ENCODE data around the gene DOCK11.
"Not testable (repeated sequence)": the region's sequence is repeated elsewhere in the genome, so short reads cannot be mapped to it uniquely, and the experiment has no call there.

The DOCK11 gene

GRCh38 chrX:118583781-118584180 is 88.2 kb downstream of the DOCK11 start:
- no peak overlapping the region for H3K4me3 ChIP-seq (ENCODE audit: low read length, poor library complexity, severe bottlenecking)
- no peaks in the 10 kb centered on the region for H3K27me3 ChIP-seq (ENCODE audit: insufficient read depth, low read length, poor library complexity, severe bottlenecking)
- no peak overlapping the region for H3K9ac ChIP-seq (ENCODE audit: low read depth, low read length, poor library complexity, severe bottlenecking)
- H3K4me1 ChIP-seq (ENCODE audit: insufficient read depth, low read length, poor library complexity, severe bottlenecking): no peaks in the 10 kb centered on the region
- peaks cover 12% of the 10 kb centered on the region; the same call in 1 of the 2 replicates for H3K36me3 ChIP-seq (ENCODE audit: insufficient read depth, low read length)
- TF ChIP-seq EZH2phosphoT487 (IDR thresholded peaks at IDR 0.05; ENCODE audit: borderline replicate concordance) (no peak), CTCF (conservative IDR thresholded peaks at IDR 0.05; ENCODE audit: low read length) (no peak)
- H3F3A ChIP-seq (ENCODE audit: low read depth): no peaks in the 10 kb centered on the region
- H3K9me2 ChIP-seq (replicated peaks; ENCODE audit: low read depth, low read length): no peaks in the 10 kb centered on the region
- no peaks in the 10 kb centered on the region for H3K79me2 ChIP-seq (ENCODE audit: insufficient read depth, low read length)
- no peak overlapping the region for H3K4me2 ChIP-seq (ENCODE audit: low read depth, low read length, poor library complexity, severe bottlenecking)
- H3K9me3 ChIP-seq (ENCODE audit: insufficient read depth, low read depth, low read length): no peaks in the 10 kb centered on the region
- H2AFZ ChIP-seq (ENCODE audit: low read length): no peak overlapping the region
- H4K20me1 ChIP-seq (ENCODE audit: insufficient read depth, low read length, poor library complexity, severe bottlenecking): no peaks in the 10 kb centered on the region

- no peaks in the 10 kb centered on the region for H4K20me1 ChIP-seq (ENCODE audit: insufficient read depth, low read length, poor library complexity, severe bottlenecking)
- no peaks in the 10 kb centered on the region for H3K9me3 ChIP-seq (ENCODE audit: insufficient read depth, low read depth, low read length)
- H3K79me2 ChIP-seq (ENCODE audit: insufficient read depth, low read length): no peaks in the 10 kb centered on the region
- no peaks in the 10 kb centered on the region for H3K4me1 ChIP-seq (ENCODE audit: insufficient read depth, low read length, poor library complexity, severe bottlenecking)
- no peak overlapping the region for H3K4me3 ChIP-seq (ENCODE audit: low read length, poor library complexity, severe bottlenecking)
- peaks cover 18% of the 10 kb centered on the region; the same call in 1 of the 2 replicates for H3K36me3 ChIP-seq (ENCODE audit: insufficient read depth, low read length)
- H3F3A ChIP-seq (ENCODE audit: low read depth): no peaks in the 10 kb centered on the region
- H3K4me2 ChIP-seq (ENCODE audit: low read depth, low read length, poor library complexity, severe bottlenecking): no peak overlapping the region
- TF ChIP-seq CTCF (conservative IDR thresholded peaks at IDR 0.05; ENCODE audit: low read length) (no peak), EZH2phosphoT487 (IDR thresholded peaks at IDR 0.05; ENCODE audit: borderline replicate concordance) (no peak)
- no peaks in the 10 kb centered on the region for H3K27me3 ChIP-seq (ENCODE audit: insufficient read depth, low read length, poor library complexity, severe bottlenecking)
- no peak overlapping the region for H3K9ac ChIP-seq (ENCODE audit: low read depth, low read length, poor library complexity, severe bottlenecking)
- no peak overlapping the region for H2AFZ ChIP-seq (ENCODE audit: low read length)
- no peaks in the 10 kb centered on the region for H3K9me2 ChIP-seq (replicated peaks; ENCODE audit: low read depth, low read length)
Observed at GRCh38 chrX:118585296-118585695, 89.7 kb downstream of the DOCK11 start.

GRCh38 chrX:118586206-118586605 is 90.6 kb downstream of the DOCK11 start:
- not testable (repeated sequence) for H2AFZ ChIP-seq (ENCODE audit: low read length); H3K4me1 ChIP-seq (ENCODE audit: insufficient read depth, low read length, poor library complexity, severe bottlenecking); H3K9ac ChIP-seq (ENCODE audit: low read depth, low read length, poor library complexity, severe bottlenecking); H4K20me1 ChIP-seq (ENCODE audit: insufficient read depth, low read length, poor library complexity, severe bottlenecking); H3K4me3 ChIP-seq (ENCODE audit: low read length, poor library complexity, severe bottlenecking); H3K79me2 ChIP-seq (ENCODE audit: insufficient read depth, low read length); H3K9me2 ChIP-seq (replicated peaks; ENCODE audit: low read depth, low read length); H3K27me3 ChIP-seq (ENCODE audit: insufficient read depth, low read length, poor library complexity, severe bottlenecking); H3F3A ChIP-seq (ENCODE audit: low read depth); H3K4me2 ChIP-seq (ENCODE audit: low read depth, low read length, poor library complexity, severe bottlenecking); H3K9me3 ChIP-seq (ENCODE audit: insufficient read depth, low read depth, low read length)
- H3K36me3 ChIP-seq (ENCODE audit: insufficient read depth, low read length): peaks cover 18% of the 10 kb centered on the region; the same call in 1 of the 2 replicates

- peaks cover 18% of the 10 kb centered on the region; the same call in 1 of the 2 replicates for H3K36me3 ChIP-seq (ENCODE audit: insufficient read depth, low read length)
- H2AFZ ChIP-seq (ENCODE audit: low read length): no peak overlapping the region
- H3K4me3 ChIP-seq (ENCODE audit: low read length, poor library complexity, severe bottlenecking): no peak overlapping the region
- no peak overlapping the region for H3K9ac ChIP-seq (ENCODE audit: low read depth, low read length, poor library complexity, severe bottlenecking)
- H3K27me3 ChIP-seq (ENCODE audit: insufficient read depth, low read length, poor library complexity, severe bottlenecking): no peaks in the 10 kb centered on the region
- no peaks in the 10 kb centered on the region for H3F3A ChIP-seq (ENCODE audit: low read depth)
- H3K4me2 ChIP-seq (ENCODE audit: low read depth, low read length, poor library complexity, severe bottlenecking): no peak overlapping the region
- no peaks in the 10 kb centered on the region for H3K4me1 ChIP-seq (ENCODE audit: insufficient read depth, low read length, poor library complexity, severe bottlenecking)
- H4K20me1 ChIP-seq (ENCODE audit: insufficient read depth, low read length, poor library complexity, severe bottlenecking): no peaks in the 10 kb centered on the region
- no peaks in the 10 kb centered on the region for H3K79me2 ChIP-seq (ENCODE audit: insufficient read depth, low read length)
- TF ChIP-seq CTCF (conservative IDR thresholded peaks at IDR 0.05; ENCODE audit: low read length): no peak
- no peak for TF ChIP-seq EZH2phosphoT487 (IDR thresholded peaks at IDR 0.05; ENCODE audit: borderline replicate concordance)
- no peaks in the 10 kb centered on the region for H3K9me2 ChIP-seq (replicated peaks; ENCODE audit: low read depth, low read length)
- no peaks in the 10 kb centered on the region for H3K9me3 ChIP-seq (ENCODE audit: insufficient read depth, low read depth, low read length)
Observed at GRCh38 chrX:118588715-118589114, 93.1 kb downstream of the DOCK11 start.
